ENCODE data around the gene HSF4.

GRCh38 chr16:67169642-67170167 is 5.2 kb downstream of the HSF4 start:
- TF ChIP-seq ELF4 (IDR thresholded peaks at IDR 0.05): no peak
- TF ChIP-seq BHLHE40 (IDR thresholded peaks at IDR 0.05; ENCODE audit: borderline replicate concordance): no peak
- TF ChIP-seq HDGF (IDR thresholded peaks at IDR 0.05; ENCODE audit: borderline replicate concordance): no peak
- TF ChIP-seq FOXM1 (IDR thresholded peaks at IDR 0.05; ENCODE audit: borderline replicate concordance): no peak
- no peak for TF ChIP-seq LEF1 (IDR thresholded peaks at IDR 0.05; ENCODE audit: borderline replicate concordance)
- TF ChIP-seq FOXA1 (IDR thresholded peaks at IDR 0.05): no peak
- no peak for TF ChIP-seq SP1 (IDR thresholded peaks at IDR 0.05)
- no peak for TF ChIP-seq SUZ12 (IDR thresholded peaks at IDR 0.05)
- TF ChIP-seq TARDBP (IDR thresholded peaks at IDR 0.05): no peak
